Measurements from ENCODE around the gene DOCK4.

DNA sequence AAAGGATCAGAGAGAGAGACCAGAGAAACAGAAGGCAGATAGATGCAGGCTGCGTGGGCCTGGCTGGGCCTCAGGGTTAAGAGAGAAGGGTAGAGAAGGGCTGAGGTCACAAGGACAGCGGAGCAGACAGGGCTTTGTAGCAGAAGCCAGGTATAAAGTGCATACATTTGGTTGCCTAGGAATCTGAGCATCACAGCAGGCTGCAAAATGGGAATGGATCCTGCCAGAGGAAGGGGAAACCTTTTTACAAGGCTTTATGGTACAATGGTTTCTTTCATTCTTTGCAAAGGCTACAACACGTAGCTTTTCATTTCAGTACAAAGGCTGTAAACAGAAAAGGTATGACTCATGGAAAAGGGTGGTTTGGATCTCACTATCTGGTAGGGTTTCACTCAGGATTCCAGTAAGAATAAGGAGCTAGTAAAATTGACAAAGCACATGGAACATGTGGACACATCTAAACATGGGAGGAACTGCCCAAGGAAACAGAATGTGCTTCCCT, 275.1 kb downstream of the DOCK4 start:
- TF ChIP-seq, protein P1, sequence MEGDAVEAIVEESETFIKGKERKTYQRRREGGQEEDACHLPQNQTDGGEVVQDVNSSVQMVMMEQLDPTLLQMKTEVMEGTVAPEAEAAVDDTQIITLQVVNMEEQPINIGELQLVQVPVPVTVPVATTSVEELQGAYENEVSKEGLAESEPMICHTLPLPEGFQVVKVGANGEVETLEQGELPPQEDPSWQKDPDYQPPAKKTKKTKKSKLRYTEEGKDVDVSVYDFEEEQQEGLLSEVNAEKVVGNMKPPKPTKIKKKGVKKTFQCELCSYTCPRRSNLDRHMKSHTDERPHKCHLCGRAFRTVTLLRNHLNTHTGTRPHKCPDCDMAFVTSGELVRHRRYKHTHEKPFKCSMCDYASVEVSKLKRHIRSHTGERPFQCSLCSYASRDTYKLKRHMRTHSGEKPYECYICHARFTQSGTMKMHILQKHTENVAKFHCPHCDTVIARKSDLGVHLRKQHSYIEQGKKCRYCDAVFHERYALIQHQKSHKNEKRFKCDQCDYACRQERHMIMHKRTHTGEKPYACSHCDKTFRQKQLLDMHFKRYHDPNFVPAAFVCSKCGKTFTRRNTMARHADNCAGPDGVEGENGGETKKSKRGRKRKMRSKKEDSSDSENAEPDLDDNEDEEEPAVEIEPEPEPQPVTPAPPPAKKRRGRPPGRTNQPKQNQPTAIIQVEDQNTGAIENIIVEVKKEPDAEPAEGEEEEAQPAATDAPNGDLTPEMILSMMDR (IDR thresholded peaks at IDR 0.05; ENCODE audit: insufficient read depth, low read depth, low read length): no peak
- no peak for TF ChIP-seq EZH2 (IDR thresholded peaks at IDR 0.05; ENCODE audit: insufficient read depth, low read length)
